Measurements from ENCODE around the gene SLC34A3.

DNA sequence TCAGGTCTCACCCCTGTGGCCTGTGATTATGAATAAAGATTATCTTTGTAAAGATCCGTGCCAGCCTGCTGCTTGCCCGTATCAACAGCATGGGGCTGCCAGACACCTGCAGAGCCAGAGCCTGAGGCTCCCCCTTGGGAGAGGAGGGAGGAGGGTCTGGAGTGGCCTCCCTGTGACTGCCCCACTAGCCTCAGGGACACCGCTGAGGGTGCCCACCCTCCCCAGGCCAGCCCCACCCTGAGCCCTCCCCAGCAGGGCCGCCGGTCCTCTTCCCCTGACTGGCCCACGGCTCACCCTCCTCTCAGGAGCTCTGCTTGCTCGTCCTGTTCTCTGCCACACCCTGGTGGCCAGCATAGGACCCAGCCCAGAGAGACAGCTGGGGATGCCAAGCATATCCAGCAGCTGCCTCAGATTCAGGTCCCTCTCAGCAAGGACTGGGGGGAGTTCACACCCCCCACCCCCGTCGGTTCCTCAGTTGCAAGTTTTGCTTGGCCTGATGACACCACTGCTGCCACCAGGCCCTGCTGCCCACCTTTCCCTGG is 40.3 kb upstream of the SLC34A3 start:
- TF ChIP-seq, protein P1, sequence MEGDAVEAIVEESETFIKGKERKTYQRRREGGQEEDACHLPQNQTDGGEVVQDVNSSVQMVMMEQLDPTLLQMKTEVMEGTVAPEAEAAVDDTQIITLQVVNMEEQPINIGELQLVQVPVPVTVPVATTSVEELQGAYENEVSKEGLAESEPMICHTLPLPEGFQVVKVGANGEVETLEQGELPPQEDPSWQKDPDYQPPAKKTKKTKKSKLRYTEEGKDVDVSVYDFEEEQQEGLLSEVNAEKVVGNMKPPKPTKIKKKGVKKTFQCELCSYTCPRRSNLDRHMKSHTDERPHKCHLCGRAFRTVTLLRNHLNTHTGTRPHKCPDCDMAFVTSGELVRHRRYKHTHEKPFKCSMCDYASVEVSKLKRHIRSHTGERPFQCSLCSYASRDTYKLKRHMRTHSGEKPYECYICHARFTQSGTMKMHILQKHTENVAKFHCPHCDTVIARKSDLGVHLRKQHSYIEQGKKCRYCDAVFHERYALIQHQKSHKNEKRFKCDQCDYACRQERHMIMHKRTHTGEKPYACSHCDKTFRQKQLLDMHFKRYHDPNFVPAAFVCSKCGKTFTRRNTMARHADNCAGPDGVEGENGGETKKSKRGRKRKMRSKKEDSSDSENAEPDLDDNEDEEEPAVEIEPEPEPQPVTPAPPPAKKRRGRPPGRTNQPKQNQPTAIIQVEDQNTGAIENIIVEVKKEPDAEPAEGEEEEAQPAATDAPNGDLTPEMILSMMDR (IDR thresholded peaks at IDR 0.05), result peak in 1 of 6 experiments; percentile 32
- TF ChIP-seq POLR2A (IDR thresholded peaks at IDR 0.05), result no peak

Data from esophagus squamous epithelium (tissue), 4 donors.